SK-N-MC (cell line): ENCODE measurements around the gene RPH3AL.

ENCODE experiments used
- DNase-seq: peaks from one replicate; pipeline ENCODE4 v3.0.0-alpha.2; 2011; ENCODE audit warnings: low read depth, low spot score
- H3K27ac ChIP-seq: fragments of 200-600 bp; sonication (generic); 2 replicates; pipeline ENCODE4 v1.5.1; 2016; ENCODE audit warnings: mixed run types
- H3K36me3 ChIP-seq: fragments of 200-600 bp; sonication (generic); 2 replicates; pipeline ENCODE4 v1.6.1; 2017; ENCODE audit warnings: antibody characterized with exemption, low read length, mixed read lengths; ENCODE audit not compliant: insufficient read depth
- H3K4me3 ChIP-seq: fragments of 200-600 bp; sonication (generic); 2 replicates; pipeline ENCODE4 v1.5.1; 2016
- H3K9ac ChIP-seq: fragments of 200-600 bp; sonication (generic); 2 replicates; pipeline ENCODE4 v1.8.0; 2017; ENCODE audit warnings: mixed run types, mixed read lengths; ENCODE audit not compliant: insufficient read length
- H3K9me3 ChIP-seq: fragments of 200-600 bp; sonication (generic); 2 replicates; pipeline ENCODE4 v1.6.1; 2017; ENCODE audit warnings: low read depth, mild to moderate bottlenecking, antibody characterized with exemption, low read length, moderate library complexity, mixed read lengths
- EZH2 ChIP-seq: fragments of 200-600 bp; sonication (generic); IDR thresholded peaks from one replicate; pipeline ENCODE4 v1.6.1; 2017; ENCODE audit warnings: antibody characterized with exemption
- FOXP2 ChIP-seq: optimal IDR thresholded peaks from 2 replicates; pipeline ENCODE3; 2011; ENCODE audit warnings: mild to moderate bottlenecking, moderate library complexity; ENCODE audit not compliant: insufficient read depth; ENCODE audit errors: extremely low read length, control extremely low read depth
- POLR2AphosphoS5 ChIP-seq: IDR thresholded peaks from 2 replicates; pipeline ENCODE4 v1.6.1; 2012; ENCODE audit warnings: mild to moderate bottlenecking, low read depth, low read length, borderline replicate concordance

RPH3AL gene

GRCh38 chr17:390025-390424 lies 37.4 kb upstream of the RPH3AL start:
- no peak for TF ChIP-seq EZH2
- TF ChIP-seq POLR2AphosphoS5 = no peak
- no peak for TF ChIP-seq FOXP2
- no peak overlapping the region for H3K9ac ChIP-seq
- H3K9me3 ChIP-seq = no peaks in the 10 kb centered on the region
- DNase-seq = no peak
- H3K4me3 ChIP-seq = no peak overlapping the region
- no peaks in the 10 kb centered on the region for H3K36me3 ChIP-seq
- no peak overlapping the region for H3K27ac ChIP-seq

DNA sequence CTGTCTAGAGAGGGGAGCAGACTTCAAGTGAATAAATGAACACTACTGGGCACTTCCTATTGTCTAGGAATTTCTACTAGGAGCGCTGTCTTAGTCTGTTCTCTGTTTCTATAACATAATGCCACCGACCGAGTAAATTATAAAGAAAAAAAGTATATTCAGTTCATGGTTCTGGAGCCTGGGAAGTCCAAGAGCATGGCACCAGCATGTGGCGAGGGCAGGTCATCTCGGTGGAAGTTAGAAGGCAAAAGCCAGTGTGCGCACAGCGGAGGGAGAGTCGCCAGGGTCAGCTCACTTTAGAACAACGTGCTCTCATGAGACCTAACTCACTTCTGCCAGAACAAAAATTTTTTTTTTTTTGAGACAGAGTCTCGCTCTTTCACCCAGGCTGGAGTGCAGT lies 35.5 kb upstream of the RPH3AL start:
- TF ChIP-seq POLR2AphosphoS5 (no peak), FOXP2 (no peak), EZH2 (no peak)
- H3K9ac ChIP-seq = no peak overlapping the region
- no peak overlapping the region for H3K27ac ChIP-seq
- H3K4me3 ChIP-seq = no peak overlapping the region
- H3K36me3 ChIP-seq = no peaks in the 10 kb centered on the region
- DNase-seq = no peak
- H3K9me3 ChIP-seq = no peaks in the 10 kb centered on the region

DNA sequence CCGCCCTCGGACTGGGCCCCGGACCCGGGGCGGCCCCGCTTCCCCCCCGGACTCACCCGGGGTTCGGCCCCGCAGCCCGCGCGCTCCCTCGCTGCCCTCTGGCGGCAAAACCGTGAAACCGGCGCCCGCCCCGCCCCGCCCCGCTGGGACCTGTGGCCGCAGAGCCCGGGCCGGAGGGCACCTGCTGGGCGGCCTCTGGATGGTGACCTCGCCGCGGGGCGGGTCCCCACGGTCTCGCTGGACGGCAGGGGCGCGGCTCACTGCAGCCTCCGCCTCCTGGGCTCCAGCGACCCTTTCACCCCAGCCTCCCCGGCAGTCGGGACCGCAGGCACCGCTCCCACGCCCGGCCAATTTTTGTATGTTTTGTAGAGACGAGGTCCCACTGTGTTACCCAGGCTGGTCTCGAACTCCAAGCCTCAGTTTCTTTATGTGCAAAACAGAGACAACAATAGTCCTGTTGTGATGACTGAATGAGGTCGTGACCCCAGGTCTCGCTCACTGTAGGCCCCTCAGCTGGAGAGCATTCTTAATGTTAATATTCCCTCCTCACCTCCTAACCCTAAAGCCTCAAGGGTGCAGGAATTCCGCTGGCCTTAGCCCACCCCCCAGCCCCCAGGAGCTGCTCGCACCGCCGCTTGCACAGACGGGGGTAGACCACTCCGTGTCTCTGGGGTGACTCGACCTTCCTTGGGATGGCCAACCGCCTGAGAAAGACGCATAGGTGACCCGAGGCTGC lies 33.7 kb upstream of the RPH3AL start:
- Histone ChIP-seq H3K9me3 (no peaks in the 10 kb centered on the region), H3K4me3 (peak overlapping the region; percentile 58)

GRCh38 chr17:385836-386140 lies 33.2 kb upstream of the RPH3AL start:
- Histone ChIP-seq H3K4me3 (peak overlapping the region; percentile 80), H3K9ac (no peak overlapping the region), H3K9me3 (no peaks in the 10 kb centered on the region), H3K27ac (no peak overlapping the region), H3K36me3 (no peaks in the 10 kb centered on the region)
- DNase-seq = no peak
- TF ChIP-seq POLR2AphosphoS5 (no peak), FOXP2 (no peak)

More for the DNA sequence above, 33.7 kb upstream of the RPH3AL start:
- Histone ChIP-seq H3K9ac (no peak overlapping the region), H3K27ac (no peak overlapping the region), H3K36me3 (no peaks in the 10 kb centered on the region)
- DNase-seq = no peak
- no peak for TF ChIP-seq EZH2
- no peak for TF ChIP-seq POLR2AphosphoS5
- TF ChIP-seq FOXP2 = no peak

GRCh38 chr17:385178-385835 lies 32.7 kb upstream of the RPH3AL start:
- Histone ChIP-seq H3K9me3 (no peaks in the 10 kb centered on the region), H3K27ac (no peak overlapping the region), H3K36me3 (no peaks in the 10 kb centered on the region), H3K4me3 (peak overlapping the region; percentile 80), H3K9ac (peak overlapping the region; percentile 51)
- TF ChIP-seq FOXP2 = no peak
- TF ChIP-seq POLR2AphosphoS5 = no peak
- TF ChIP-seq EZH2 = no peak
- no peak for DNase-seq

- H3K4me3 ChIP-seq = peak overlapping the region; percentile 80
- H3K36me3 ChIP-seq = no peaks in the 10 kb centered on the region
- peak overlapping the region; percentile 46; the same call in 1 of the 2 replicates for H3K27ac ChIP-seq
- DNase-seq = no peak
- H3K9me3 ChIP-seq = no peaks in the 10 kb centered on the region
- TF ChIP-seq FOXP2 = no peak
- TF ChIP-seq POLR2AphosphoS5 = no peak
- TF ChIP-seq EZH2 = no peak
- no peak overlapping the region for H3K9ac ChIP-seq
These were observed 32.1 kb upstream of the RPH3AL start for GRCh38 chr17:384622-385177.

- Histone ChIP-seq H3K27ac (peak overlapping the region; percentile 46; the same call in 1 of the 2 replicates), H3K36me3 (no peaks in the 10 kb centered on the region), H3K9ac (no peak overlapping the region), H3K4me3 (no peak overlapping the region), H3K9me3 (no peaks in the 10 kb centered on the region)
- TF ChIP-seq EZH2 (no peak), POLR2AphosphoS5 (no peak), FOXP2 (no peak)
- DNase-seq = no peak
These were observed 31.4 kb upstream of the RPH3AL start for GRCh38 chr17:383771-384621.
